B cell (primary cell): ENCODE results near the gene RGPD6.
"Not testable (repeated sequence)": the region's sequence is repeated elsewhere in the genome, so short reads cannot be mapped to it uniquely, and the experiment has no call there.

ENCODE experiments used
- CTCF ChIP-seq: fragments of 200-600 bp; IDR thresholded peaks from one replicate; pipeline ENCODE4 v1.8.0; 2022; ENCODE audit warnings: antibody characterized with exemption, mild to moderate bottlenecking
- EZH2 ChIP-seq: IDR thresholded peaks from 2 replicates; pipeline ENCODE4 v1.6.1; 2012; ENCODE audit warnings: borderline replicate concordance, low read depth, mild to moderate bottlenecking, moderate library complexity, low read length; ENCODE audit not compliant: insufficient read depth, poor library complexity, severe bottlenecking

- not testable (repeated sequence) for TF ChIP-seq CTCF, EZH2
Measured at GRCh38 chr2:110610613-110611250, 33.7 kb upstream of the RGPD6 start.
